ENCODE measurements around the gene DMRTA2. TPM values are rescaled to one million over a fixed set of nuclear protein-coding genes. Genes with fewer than 3 reads are reported as not detected.

DMRTA2 gene
- total and polyA plus RNA-seq, 2 donors (not counting 1 experiment from before 2014, with no cell fraction given) = not detected

DNA sequence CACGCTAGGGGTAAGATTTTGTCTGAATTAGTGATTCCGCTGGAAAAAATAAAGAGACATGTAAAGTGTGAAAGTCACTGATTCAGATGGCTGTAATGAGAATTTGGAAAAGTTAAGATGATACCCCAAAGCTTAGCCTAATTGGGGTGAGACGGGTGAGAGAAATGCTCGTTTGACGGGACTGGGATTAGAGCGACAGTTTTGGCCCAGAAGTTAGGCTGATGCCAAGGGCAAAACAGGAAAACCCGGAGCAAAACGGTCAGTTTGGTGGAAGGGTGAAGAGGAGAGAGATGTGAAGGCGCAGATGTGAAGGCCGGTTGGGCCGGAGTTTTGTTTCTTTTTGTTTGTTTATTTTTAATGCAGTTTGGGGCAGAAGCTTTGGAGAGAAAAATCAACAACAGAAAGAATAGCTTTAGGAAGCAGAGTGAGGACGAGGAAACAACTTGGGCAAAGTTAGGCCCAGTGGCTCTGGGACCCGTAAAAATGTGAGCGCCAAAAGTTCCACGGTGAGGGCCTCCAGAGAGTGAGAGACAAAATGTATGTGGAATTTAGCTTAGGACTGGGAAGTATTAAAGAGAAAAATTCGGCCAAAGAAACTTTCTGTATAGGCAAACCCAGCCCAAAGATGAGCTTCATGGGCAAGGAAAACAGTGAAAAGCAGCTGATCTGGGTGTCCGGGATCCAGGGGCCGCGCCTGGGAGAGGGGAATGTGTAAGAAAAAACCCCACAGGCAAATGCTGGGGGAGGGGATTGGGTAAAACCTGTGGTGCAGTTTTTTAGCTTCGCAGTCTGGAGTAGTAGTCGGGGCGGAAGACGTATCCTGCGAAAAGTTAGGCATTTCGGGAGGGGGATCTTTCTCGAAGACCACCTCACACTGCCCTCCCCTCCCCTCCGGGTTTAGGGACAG is 1.2 kb downstream of the DMRTA2 start:
- peaks cover 0 to 96% (median 70%) of the 10 kb centered on the region in 4 experiments for H3K27me3 ChIP-seq (replicated peaks in 1 of 4; ENCODE audit: control extremely low read depth in 1 of 4, control insufficient read depth in 3 of 4, insufficient read depth in 4 of 4, low read length in 3 of 4)
- peak overlapping the region; percentile 68 for H3K27ac Mint-ChIP-seq

DNA sequence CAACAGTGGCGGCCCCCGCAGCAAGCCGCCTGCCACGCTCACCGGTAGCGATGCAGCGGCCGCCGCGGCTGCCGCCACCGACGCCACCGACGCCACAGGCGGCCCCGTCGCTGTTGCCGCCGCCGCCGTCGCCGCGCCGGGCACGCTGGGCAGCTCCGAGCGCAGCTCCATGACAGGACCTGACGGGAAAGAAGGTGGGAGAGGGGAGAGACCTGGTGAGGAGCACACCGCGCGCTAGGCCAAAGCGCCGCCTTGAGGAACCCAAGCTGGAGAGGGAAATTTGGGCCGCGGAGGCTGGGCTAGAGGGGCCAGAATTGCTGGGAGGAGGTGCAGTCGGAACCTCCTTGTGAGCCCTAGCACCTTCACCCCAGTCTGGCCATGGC is 1.9 kb downstream of the DMRTA2 start:
- Histone ChIP-seq H3K9me3 (ENCODE audit: control extremely low read depth in 1 of 3, control insufficient read depth in 2 of 3, insufficient read depth in 1 of 3, low read length in 2 of 3) (peaks cover 0 to 87% (median 9%) of the 10 kb centered on the region in 3 donors), H3K4me3 (ENCODE audit: control extremely low read depth in 1 of 5, extremely low read depth in 1 of 5, insufficient read depth in 1 of 5, low read depth in 2 of 5, low read length in 4 of 5) (no peak overlapping the region), H4K20me1 (ENCODE audit: control insufficient read depth, insufficient read depth, low read length, poor library complexity, severe bottlenecking) (no peaks in the 10 kb centered on the region), H3K36me3 (replicated peaks in 1 of 2; ENCODE audit: control extremely low read depth in 1 of 2, control insufficient read depth in 1 of 2, extremely low read depth in 1 of 2, insufficient read depth in 2 of 2, low read length in 1 of 2) (no peaks in the 10 kb centered on the region), H3K9ac (ENCODE audit: low read length) (no peak overlapping the region), H3K79me2 (ENCODE audit: control insufficient read depth, insufficient read depth, low read length) (no peaks in the 10 kb centered on the region), H2AFZ (ENCODE audit: insufficient read depth, low read depth, low read length, poor library complexity, severe bottlenecking) (no peak overlapping the region), H3K27me3 (replicated peaks in 1 of 4; ENCODE audit: control extremely low read depth in 1 of 4, control insufficient read depth in 3 of 4, insufficient read depth in 4 of 4, low read length in 3 of 4) (peaks cover 0 to 96% (median 68%) of the 10 kb centered on the region in 4 experiments), H3K4me2 (replicated peaks; ENCODE audit: low read depth, low read length, poor library complexity, severe bottlenecking) (peak overlapping the region; percentile 59), H3K4me1 (ENCODE audit: control insufficient read depth in 2 of 2, insufficient read depth in 2 of 2, low read length in 2 of 2) (peaks cover 60 to 74% of the 10 kb centered on the region in 2 donors), H3K27ac (ENCODE audit: low read length in 2 of 2) (no peak overlapping the region)
- Mint-ChIP-seq H3K4me3 (peak overlapping the region; percentile 4), H3K4me1 (peaks cover 58% of the 10 kb centered on the region), H3K27me3 (peaks cover 70% of the 10 kb centered on the region), H3K27ac (no peak overlapping the region), H3K9me3 (ENCODE audit: insufficient read depth) (no peaks in the 10 kb centered on the region)
- ChIA-PET CTCF (no interaction called here), POLR2A (no interaction called here)
- ATAC-seq (ENCODE audit: low read depth) (no peak), DNase-seq (no peak)
- TF ChIP-seq, protein P1, sequence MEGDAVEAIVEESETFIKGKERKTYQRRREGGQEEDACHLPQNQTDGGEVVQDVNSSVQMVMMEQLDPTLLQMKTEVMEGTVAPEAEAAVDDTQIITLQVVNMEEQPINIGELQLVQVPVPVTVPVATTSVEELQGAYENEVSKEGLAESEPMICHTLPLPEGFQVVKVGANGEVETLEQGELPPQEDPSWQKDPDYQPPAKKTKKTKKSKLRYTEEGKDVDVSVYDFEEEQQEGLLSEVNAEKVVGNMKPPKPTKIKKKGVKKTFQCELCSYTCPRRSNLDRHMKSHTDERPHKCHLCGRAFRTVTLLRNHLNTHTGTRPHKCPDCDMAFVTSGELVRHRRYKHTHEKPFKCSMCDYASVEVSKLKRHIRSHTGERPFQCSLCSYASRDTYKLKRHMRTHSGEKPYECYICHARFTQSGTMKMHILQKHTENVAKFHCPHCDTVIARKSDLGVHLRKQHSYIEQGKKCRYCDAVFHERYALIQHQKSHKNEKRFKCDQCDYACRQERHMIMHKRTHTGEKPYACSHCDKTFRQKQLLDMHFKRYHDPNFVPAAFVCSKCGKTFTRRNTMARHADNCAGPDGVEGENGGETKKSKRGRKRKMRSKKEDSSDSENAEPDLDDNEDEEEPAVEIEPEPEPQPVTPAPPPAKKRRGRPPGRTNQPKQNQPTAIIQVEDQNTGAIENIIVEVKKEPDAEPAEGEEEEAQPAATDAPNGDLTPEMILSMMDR (IDR thresholded peaks at IDR 0.05) = no peak
- TF ChIP-seq EZH2 (IDR thresholded peaks at IDR 0.05; ENCODE audit: borderline replicate concordance, insufficient read depth, low read depth, low read length, poor library complexity, severe bottlenecking) = peak; percentile 20
- intact Hi-C loops (cut with micrococcal nuclease) = no loop called here
- WGBS (ENCODE audit: insufficient coverage) = 12% methylated on average over 37 of the region's 38 CpGs

More for the DNA sequence above, 1.2 kb downstream of the DMRTA2 start:
- Histone ChIP-seq H3K9me3 (ENCODE audit: control extremely low read depth in 1 of 3, control insufficient read depth in 2 of 3, insufficient read depth in 1 of 3, low read length in 2 of 3) (peaks cover 0 to 87% (median 9%) of the 10 kb centered on the region in 3 donors), H2AFZ (ENCODE audit: insufficient read depth, low read depth, low read length, poor library complexity, severe bottlenecking) (no peak overlapping the region), H3K36me3 (replicated peaks in 1 of 2; ENCODE audit: control extremely low read depth in 1 of 2, control insufficient read depth in 1 of 2, extremely low read depth in 1 of 2, insufficient read depth in 2 of 2, low read length in 1 of 2) (no peaks in the 10 kb centered on the region), H4K20me1 (ENCODE audit: control insufficient read depth, insufficient read depth, low read length, poor library complexity, severe bottlenecking) (no peaks in the 10 kb centered on the region), H3K79me2 (ENCODE audit: control insufficient read depth, insufficient read depth, low read length) (no peaks in the 10 kb centered on the region), H3K4me2 (replicated peaks; ENCODE audit: low read depth, low read length, poor library complexity, severe bottlenecking) (peak overlapping the region; percentile 90), H3K9ac (ENCODE audit: low read length) (no peak overlapping the region), H3K4me3 (ENCODE audit: control extremely low read depth in 1 of 5, extremely low read depth in 1 of 5, insufficient read depth in 1 of 5, low read depth in 2 of 5, low read length in 4 of 5) (no peak overlapping the region), H3K27ac (ENCODE audit: low read length in 2 of 2) (no peak overlapping the region), H3K4me1 (ENCODE audit: control insufficient read depth in 2 of 2, insufficient read depth in 2 of 2, low read length in 2 of 2) (peaks cover 54 to 70% of the 10 kb centered on the region in 2 donors)
- intact Hi-C loops (cut with micrococcal nuclease) = no loop called here
- Mint-ChIP-seq H3K4me3 (peak overlapping the region; percentile 54), H3K9me3 (ENCODE audit: insufficient read depth) (no peaks in the 10 kb centered on the region), H3K27me3 (peaks cover 66% of the 10 kb centered on the region), H3K4me1 (peaks cover 52% of the 10 kb centered on the region)
- no peak for ATAC-seq (ENCODE audit: low read depth)
- 23% methylated on average over 26 of the region's 27 CpGs for WGBS (ENCODE audit: insufficient coverage)
- DNase-seq = peak; percentile 20
- TF ChIP-seq, protein P1 (IDR thresholded peaks at IDR 0.05) = no peak
- TF ChIP-seq EZH2 (IDR thresholded peaks at IDR 0.05; ENCODE audit: borderline replicate concordance, insufficient read depth, low read depth, low read length, poor library complexity, severe bottlenecking) = no peak
- POLR2A ChIA-PET = no interaction called here
- CTCF ChIA-PET = no interaction called here

All from B cell (primary cell).